ENCODE results near the gene ADAMTS2.

The ADAMTS2 gene

DNA sequence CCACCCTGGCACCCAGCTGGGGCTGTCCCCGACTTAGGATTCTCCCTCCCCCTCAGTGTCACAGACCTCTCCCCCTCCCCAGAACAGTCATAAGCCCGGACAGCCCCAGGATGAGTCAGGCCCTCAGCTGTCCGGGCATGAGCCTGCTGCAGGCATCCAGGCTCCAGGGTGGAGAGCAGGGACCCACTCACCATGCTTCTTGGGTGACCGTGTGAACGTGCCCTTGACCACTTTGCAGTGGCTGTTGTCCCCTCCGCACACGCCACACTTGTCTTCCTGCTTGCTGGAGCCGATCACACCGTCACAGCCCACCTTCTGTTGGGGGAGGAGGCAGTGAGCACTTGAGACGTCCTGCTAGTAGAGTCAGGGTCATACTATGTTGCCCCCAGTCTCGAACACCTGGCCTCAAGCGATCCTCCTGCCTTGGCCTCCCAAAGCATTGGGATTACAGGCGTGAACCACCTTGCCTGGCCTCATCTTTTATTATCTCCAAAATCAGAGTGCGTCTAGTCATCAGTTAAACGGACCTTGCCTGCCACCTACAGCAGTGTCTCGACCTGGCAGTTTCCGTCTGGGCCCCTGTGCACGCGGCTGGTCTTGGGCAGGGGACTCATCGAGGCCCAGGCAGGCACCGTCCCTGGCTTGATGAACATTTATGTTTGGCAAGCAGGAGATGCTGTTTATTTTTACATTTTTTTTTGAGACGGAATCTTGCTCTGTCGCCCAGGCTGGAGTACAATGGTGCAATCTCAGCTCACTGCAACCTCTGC, 212.5 kb downstream of the ADAMTS2 start:
- in situ Hi-C loops (cut with MboI; ENCODE audit: low sequenced_read_pairs), result no loop called here

GRCh38 chr5:179131886-179132585, 213.2 kb downstream of the ADAMTS2 start:
- in situ Hi-C loops (cut with MboI; ENCODE audit: low sequenced_read_pairs), result no loop called here

GRCh38 chr5:179131321-179131835, 213.9 kb downstream of the ADAMTS2 start:
- in situ Hi-C loops (cut with MboI; ENCODE audit: low sequenced_read_pairs), result no loop called here

- in situ Hi-C loops (cut with MboI; ENCODE audit: low sequenced_read_pairs), result no loop called here
Observed at GRCh38 chr5:179130101-179130681, 215.1 kb downstream of the ADAMTS2 start.

DNA sequence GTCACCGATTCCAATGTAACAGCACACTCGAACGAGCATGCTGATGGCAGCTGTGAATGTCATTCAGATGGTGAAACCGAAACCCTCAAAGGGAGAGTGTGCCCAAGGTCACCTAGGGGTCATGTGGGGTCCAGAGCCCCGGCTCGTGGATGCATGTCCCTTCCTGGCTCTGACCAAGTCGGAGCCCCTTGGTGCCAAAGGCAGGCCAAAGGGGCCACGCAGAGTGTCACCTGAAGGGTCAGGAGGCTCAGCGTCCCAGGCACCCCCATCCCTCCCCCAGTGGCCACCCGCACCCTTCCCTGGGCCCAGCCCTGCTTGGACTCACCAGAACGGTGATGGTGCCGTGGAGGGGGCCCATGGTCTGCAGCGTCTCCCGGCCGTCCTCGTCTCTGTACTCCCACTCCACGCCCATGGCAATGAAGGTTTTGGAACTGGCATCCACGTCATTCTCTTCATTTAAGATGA, 215.6 kb downstream of the ADAMTS2 start:
- in situ Hi-C loops (cut with MboI; ENCODE audit: low sequenced_read_pairs), result no loop called here

- in situ Hi-C loops (cut with MboI; ENCODE audit: low sequenced_read_pairs), result no loop called here
Observed at GRCh38 chr5:179128976-179129375, 216.3 kb downstream of the ADAMTS2 start.

GRCh38 chr5:179128041-179128365, 217.3 kb downstream of the ADAMTS2 start:
- in situ Hi-C loops (cut with MboI; ENCODE audit: low sequenced_read_pairs), result no loop called here

- in situ Hi-C loops (cut with MboI; ENCODE audit: low sequenced_read_pairs), result no loop called here
Observed at GRCh38 chr5:179127136-179128040, 217.9 kb downstream of the ADAMTS2 start.

DNA sequence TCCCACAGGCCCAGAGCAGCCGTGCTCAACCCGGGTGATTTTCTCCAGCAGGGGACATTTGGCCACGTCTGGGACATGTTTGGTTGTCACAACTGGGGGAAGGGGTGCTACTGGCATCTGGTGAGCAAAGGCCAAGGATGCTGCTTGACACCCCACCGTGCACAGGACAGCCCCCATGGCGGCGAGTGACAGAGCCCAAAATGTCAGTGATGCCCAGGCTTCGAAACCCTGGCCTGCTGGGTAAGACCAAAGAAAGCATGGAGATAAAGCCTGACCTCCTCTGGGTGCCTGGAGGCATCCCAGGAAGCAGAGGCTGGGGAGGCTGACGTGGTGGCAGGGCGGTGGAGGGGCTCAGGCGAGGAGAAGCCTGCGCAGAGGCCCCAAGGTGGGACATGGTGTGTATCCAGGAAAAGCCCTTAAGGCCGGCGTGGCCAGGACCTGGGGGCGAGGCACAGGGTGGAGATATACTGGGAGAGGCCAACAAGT, 218.7 kb downstream of the ADAMTS2 start:
- in situ Hi-C loops (cut with MboI; ENCODE audit: low sequenced_read_pairs), result no loop called here

DNA sequence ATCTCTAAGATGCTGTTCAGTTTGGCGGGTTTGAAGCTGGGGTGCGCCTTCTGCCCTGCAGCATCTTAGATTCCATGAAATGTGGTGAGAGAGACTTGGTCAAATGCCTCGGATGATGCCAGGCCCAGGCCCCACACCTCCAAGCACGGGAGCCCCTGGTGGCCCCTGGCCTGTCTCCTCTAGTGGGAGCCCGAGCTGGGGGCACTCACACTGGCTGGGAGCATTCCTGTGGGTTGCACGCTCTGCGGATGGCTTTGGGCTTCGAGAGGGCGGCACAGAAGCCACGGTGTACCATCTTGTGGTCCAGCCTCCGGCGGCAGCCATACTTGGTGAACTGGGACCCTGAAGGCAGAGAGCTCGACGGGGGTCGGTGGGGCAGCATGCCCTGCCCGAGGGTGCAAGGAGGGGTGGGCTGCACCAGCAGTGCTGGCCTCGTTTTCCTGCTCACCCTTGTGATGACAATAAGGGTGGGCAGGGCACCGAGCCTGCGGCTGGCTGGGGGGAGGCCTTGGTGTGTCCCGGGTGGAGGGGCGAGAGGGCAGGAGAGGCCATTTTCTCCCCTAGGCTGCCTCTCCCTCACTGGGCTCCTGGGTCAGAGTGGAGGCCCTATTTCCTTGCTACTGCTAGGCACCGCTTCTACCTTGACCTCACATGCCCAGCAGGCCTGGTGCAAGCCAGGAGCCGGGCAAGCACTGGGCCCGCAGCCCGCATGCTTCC, 219.3 kb downstream of the ADAMTS2 start:
- in situ Hi-C loops (cut with MboI; ENCODE audit: low sequenced_read_pairs), result no loop called here

DNA sequence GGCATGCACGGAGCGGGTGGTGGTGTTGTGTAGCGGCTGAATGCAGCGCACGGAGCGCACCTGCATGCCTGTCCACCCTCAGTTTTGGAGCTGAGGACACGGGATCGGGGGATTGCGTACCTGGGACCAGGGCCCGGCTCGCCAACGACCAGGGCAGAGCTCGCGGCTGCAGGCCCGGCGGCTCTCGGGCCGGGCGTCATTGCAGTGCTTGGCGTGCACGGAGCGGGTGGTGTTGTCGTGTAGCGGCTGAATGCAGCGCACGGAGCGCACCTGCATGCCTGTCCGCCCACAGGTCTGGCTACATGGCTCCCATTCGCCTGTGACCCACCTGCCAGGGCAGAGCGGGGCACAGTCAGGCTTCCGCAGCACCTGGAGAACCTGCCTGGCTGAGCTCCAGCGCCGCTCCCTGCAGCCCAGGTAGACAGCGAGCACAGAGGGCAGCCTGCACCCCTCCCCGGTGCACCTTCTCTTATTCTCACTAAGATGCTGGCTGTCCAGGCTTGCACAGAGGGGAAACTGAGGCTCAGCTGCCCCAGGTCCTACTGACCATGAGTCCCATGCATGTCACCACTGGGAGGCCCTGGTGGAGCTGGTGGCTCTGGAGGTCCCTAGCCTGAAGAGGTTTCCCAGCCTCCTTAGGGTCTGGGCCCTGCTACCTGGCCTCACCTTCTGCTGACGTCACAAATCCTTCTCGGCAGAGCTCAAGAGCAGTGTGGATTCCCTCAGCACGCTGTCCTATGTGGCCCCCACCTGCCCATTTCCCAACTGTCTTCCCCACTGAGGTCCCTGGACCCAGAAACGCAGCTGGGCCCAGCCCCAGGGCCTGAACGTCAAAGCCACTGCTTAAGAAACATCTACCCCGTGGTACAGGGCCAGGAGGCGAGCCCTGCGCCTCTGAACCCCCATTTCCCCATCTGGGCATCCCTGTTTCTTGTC, 220.1 kb downstream of the ADAMTS2 start:
- in situ Hi-C loops (cut with MboI; ENCODE audit: low sequenced_read_pairs), result no loop called here

- in situ Hi-C loops (cut with MboI; ENCODE audit: low sequenced_read_pairs), result no loop called here
Observed at GRCh38 chr5:179124273-179124852, 220.9 kb downstream of the ADAMTS2 start.

DNA sequence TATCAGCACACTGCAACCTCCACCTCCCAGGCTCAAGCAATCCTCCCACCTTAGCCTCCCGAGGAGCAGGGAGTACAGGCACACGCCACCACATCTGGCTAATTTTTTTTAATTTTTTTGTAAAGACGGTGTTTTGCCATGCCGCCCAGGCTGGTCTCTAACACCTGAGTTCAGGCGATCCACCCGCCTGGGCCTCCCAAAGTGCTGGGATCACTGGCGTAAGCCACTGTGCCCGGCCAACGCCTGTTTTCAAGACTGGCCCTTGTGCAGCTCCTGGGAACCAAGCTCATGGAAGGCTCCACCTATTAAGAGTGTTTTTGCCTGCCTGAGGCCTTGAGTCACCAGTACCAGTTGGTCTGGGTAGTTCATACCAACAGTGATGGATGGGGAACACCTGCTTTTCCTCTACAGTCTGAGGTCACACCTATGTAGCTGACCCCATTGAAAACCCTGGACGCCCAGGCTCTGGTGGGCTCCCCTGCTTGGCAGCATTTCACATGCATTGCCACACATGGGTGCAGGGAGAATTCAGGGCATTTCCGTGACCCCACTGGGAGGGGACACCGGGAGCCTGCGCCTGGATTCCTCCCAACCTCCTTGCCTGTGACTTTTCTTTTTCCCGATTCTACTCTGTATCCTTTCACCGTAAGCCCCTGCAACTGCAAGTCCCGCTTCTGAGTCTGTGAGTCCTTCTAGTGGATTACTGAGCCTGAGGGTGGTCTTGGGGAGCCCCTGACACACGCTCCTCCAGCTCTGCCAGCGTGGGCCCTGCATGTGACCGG, 221.6 kb downstream of the ADAMTS2 start:
- in situ Hi-C loops (cut with MboI; ENCODE audit: low sequenced_read_pairs), result no loop called here

- in situ Hi-C loops (cut with MboI; ENCODE audit: low sequenced_read_pairs), result no loop called here
Observed at GRCh38 chr5:179123109-179123426, 222.2 kb downstream of the ADAMTS2 start.

DNA sequence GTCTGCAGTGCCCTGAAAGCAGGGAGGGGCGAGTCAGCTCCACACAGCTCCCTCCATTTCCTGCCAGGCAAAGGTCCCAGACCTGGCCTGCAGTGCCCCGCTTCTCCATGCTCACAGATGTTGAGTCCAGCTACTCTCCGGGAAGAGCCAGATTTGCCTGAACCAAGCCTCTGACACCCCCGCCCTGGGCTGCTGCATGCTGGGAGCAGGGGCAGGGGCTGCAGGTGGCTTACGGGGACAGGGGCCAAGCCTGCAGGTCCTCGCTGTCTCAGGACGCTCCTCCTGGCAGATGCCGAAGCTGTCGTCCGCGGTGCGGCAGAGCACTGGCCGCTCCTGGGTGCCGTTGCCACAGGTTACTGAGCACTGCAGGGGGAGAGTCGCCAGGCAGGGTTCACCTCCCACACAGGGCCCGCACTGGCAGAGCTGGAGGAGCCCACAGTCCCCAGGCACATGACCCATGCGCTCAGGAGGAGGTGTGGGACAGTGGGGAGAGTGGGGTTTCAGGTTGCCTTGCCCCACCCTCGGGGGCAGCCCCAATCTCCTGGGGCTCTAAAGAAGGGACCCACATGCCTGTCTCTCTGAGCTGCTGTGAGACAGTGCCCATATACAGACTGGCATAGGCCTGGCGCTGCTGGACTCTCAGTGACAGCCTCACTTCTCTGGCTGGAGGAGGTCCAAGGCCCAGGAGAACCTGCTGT, 222.7 kb downstream of the ADAMTS2 start:
- in situ Hi-C loops (cut with MboI; ENCODE audit: low sequenced_read_pairs), result no loop called here

DNA sequence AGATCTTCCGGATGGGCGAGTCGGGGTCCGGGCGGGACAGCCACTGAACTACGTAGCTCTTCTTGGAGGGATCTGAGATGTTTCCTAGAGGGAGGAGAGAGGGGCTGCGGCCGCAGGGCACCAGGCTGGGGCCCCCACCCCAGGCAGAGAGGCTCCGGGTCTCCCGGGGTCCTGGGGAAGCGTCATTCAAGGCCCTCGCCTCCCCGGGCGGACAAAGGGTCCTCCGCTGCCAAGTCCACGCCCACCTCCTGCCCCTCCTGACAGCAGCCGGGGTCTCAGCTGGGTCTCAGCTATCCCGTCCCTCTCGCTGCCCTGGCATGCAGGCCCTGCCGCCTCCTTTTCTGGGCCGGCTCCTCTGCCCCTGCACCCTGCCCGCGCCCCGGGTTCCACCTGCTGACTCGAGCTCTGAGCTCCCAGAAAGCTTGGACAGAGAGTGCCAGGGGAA, 223.6 kb downstream of the ADAMTS2 start:
- in situ Hi-C loops (cut with MboI; ENCODE audit: low sequenced_read_pairs), result no loop called here

DNA sequence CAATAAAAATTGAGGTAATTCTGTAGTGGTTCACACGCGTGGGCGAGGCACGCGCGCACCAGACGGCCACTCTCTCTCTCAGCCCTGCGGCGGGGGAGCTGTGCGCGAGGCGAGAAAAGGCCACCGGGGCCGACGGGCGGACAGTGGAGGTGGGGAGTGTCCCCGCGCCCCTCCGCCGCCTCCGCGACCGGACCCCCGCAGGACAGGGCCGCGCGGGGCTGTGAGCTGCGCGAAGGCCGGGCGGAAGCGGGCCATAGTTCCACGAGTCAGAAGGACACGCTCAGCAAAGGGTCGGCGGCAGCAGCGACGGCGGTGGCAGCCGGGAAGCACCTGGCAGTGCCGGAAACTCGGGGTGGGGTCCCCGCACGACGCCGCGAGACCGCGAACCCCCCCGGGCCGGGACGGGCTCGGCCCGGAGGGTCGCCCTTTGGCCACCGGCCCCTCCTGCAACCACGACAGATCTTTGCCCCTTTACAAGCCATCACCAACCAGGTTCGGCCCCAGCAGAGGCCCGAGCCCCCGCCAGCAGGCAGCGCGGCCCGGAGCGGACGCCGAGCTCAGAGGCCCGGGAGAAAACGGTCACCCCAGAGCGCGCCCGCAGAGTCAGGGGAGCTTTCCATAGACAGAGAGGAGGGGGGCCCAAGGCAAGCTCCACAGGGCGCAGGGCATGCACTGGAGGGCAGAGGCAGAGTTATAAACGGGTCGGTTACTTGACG, 224.2 kb downstream of the ADAMTS2 start:
- in situ Hi-C loops (cut with MboI; ENCODE audit: low sequenced_read_pairs), result no loop called here

Data from hTERT RPE-1 (cell line).